ENCODE results near the gene CDC37.

The CDC37 gene

DNA sequence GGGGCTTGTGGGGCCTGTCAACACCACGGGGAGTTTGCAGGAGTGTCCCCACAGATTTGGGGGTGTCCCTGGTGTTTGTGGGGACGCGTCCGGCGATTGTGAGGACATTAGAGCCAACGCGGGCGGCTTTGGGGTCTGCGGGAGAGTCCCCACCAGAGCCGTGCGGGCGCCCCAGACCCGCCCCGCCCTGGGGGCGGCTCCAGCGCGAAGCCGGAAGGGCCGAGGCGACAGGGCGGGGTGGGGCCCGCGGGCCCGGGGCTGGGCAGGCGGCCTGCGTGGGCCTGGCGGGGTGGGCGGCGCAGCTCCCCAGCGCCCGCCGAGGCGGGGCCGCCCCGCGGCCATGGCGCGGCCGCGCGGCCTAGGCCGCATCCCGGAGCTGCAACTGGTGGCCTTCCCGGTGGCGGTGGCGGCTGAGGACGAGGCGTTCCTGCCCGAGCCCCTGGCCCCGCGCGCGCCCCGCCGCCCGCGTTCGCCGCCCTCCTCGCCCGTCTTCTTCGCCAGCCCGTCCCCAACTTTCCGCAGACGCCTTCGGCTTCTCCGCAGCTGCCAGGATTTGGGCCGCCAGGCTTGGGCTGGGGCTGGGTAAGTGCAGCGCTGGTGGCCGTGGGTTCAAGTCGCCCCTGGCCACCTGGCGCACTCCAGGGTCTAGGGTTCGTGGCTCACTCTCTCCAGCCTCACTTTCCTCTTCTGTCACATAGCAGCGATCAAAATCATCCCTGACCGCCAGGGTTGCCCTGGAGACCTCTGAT is 27.3 kb upstream of the CDC37 start:
- Histone ChIP-seq H3K36me3 (ENCODE audit: control insufficient read depth, low read depth, low read length) (no peaks in the 10 kb centered on the region), H3K9me3 (ENCODE audit: control insufficient read depth, low read depth, low read length) (no peaks in the 10 kb centered on the region), H3K27ac (ENCODE audit: low read length) (no peak overlapping the region), H3K4me3 (ENCODE audit: low read length) (no peak overlapping the region), H3K4me1 (ENCODE audit: control insufficient read depth, low read depth, low read length) (peaks cover 4% of the 10 kb centered on the region), H3K9ac (ENCODE audit: low read length) (no peak overlapping the region), H3K27me3 (ENCODE audit: control insufficient read depth, insufficient read depth, low read length) (peaks cover 79% of the 10 kb centered on the region)

DNA sequence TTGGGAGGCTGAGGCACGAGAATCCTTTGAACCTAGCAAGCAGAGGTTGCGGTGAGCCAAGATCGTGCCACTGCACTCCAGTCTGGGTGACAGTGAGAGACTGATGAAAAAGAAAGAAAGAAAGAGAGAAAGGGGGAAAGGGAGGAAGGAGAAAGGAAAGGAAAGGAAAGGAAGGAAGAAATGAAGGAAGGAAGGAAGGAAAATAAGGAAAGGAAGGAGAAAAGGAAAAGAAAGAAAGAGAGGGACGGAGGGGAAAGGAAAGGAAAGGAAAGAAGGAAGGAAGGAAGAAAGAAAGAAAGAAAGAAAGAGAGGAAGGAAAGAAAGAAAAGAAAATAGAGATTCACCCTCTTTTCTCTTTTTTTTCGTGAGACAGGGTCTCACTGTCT is 25.6 kb upstream of the CDC37 start:
- H3K4me1 ChIP-seq (ENCODE audit: control insufficient read depth, low read depth, low read length) = peaks cover 9% of the 10 kb centered on the region
- no peak overlapping the region for H3K27ac ChIP-seq (ENCODE audit: low read length)
- H3K27me3 ChIP-seq (ENCODE audit: control insufficient read depth, insufficient read depth, low read length) = peaks cover 96% of the 10 kb centered on the region
- H3K9ac ChIP-seq (ENCODE audit: low read length) = no peak overlapping the region
- no peaks in the 10 kb centered on the region for H3K9me3 ChIP-seq (ENCODE audit: control insufficient read depth, low read depth, low read length)
- no peak overlapping the region for H3K4me3 ChIP-seq (ENCODE audit: low read length)
- H3K36me3 ChIP-seq (ENCODE audit: control insufficient read depth, low read depth, low read length) = no peaks in the 10 kb centered on the region

- Histone ChIP-seq H3K9me3 (ENCODE audit: control insufficient read depth, low read depth, low read length) (no peaks in the 10 kb centered on the region), H3K4me3 (ENCODE audit: low read length) (no peak overlapping the region), H3K27ac (ENCODE audit: low read length) (no peak overlapping the region), H3K27me3 (ENCODE audit: control insufficient read depth, insufficient read depth, low read length) (peaks cover 98% of the 10 kb centered on the region), H3K36me3 (ENCODE audit: control insufficient read depth, low read depth, low read length) (no peaks in the 10 kb centered on the region), H3K4me1 (ENCODE audit: control insufficient read depth, low read depth, low read length) (peaks cover 4% of the 10 kb centered on the region), H3K9ac (ENCODE audit: low read length) (no peak overlapping the region)
These were observed 23.8 kb upstream of the CDC37 start for GRCh38 chr19:10427169-10427568.

DNA sequence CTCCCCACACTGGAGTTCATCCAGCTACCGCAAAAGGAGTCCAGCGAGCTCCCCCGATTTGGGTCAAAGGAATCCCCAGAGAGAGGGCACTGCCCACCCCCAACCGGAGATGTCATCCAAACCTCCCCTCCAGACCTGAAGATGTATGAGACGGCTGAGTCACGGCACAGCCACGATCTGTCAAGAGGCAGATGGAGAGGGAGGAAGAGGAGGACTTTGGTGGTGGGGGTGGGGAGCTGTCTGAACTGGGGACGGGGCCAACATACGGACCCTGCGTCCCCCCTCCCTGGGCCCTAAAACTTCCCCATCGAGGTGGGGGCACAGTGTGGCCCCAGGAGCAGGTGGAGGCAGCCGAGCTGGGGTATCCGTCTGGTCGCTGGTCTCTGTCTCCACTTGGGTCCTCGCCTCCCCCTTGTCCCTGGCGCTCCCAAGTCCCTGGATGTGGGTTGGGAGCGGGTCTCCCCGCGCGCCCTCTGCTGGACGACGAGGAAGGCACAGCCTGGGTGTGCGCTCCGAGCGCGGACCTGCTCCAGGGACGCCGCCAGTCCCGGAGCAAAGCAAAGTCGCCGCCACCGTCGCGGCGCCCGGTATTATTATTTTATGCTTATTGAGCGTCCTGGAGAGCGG is 20.8 kb upstream of the CDC37 start:
- Histone ChIP-seq H3K9ac (ENCODE audit: low read length) (no peak overlapping the region), H3K27ac (ENCODE audit: low read length) (no peak overlapping the region), H3K4me3 (ENCODE audit: low read length) (peak overlapping the region; percentile 33), H3K4me1 (ENCODE audit: control insufficient read depth, low read depth, low read length) (peaks cover 4% of the 10 kb centered on the region), H3K27me3 (ENCODE audit: control insufficient read depth, insufficient read depth, low read length) (peaks cover 98% of the 10 kb centered on the region), H3K36me3 (ENCODE audit: control insufficient read depth, low read depth, low read length) (no peaks in the 10 kb centered on the region), H3K9me3 (ENCODE audit: control insufficient read depth, low read depth, low read length) (no peaks in the 10 kb centered on the region)

GRCh38 chr19:10422846-10423245 is 19.5 kb upstream of the CDC37 start:
- no peak overlapping the region for H3K9ac ChIP-seq (ENCODE audit: low read length)
- H3K9me3 ChIP-seq (ENCODE audit: control insufficient read depth, low read depth, low read length) = no peaks in the 10 kb centered on the region
- H3K36me3 ChIP-seq (ENCODE audit: control insufficient read depth, low read depth, low read length) = no peaks in the 10 kb centered on the region
- peaks cover 98% of the 10 kb centered on the region for H3K27me3 ChIP-seq (ENCODE audit: control insufficient read depth, insufficient read depth, low read length)
- H3K4me1 ChIP-seq (ENCODE audit: control insufficient read depth, low read depth, low read length) = peaks cover 10% of the 10 kb centered on the region
- no peak overlapping the region for H3K4me3 ChIP-seq (ENCODE audit: low read length)
- H3K27ac ChIP-seq (ENCODE audit: low read length) = no peak overlapping the region

DNA sequence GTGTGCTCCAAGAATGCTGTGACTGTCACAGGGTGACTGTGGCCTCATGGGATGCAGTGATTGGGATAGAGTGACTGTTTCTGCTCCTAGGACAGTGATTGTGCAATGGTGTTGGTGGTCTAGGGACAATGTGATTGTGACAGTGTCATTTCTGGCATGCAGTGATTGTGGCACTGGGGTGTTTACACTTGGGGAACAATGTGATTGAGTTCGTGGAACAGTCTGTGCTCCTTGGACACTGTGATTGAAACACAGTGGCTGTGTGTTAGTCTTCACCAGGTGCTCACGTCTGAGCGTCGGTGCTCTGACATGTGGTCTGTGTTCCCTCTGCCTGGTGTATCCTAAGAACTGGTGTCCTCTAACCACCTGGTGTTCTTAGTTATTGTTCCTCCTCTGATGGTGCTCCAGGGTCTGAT is 18.7 kb upstream of the CDC37 start:
- H3K9ac ChIP-seq (ENCODE audit: low read length) = no peak overlapping the region
- peaks cover 13% of the 10 kb centered on the region for H3K4me1 ChIP-seq (ENCODE audit: control insufficient read depth, low read depth, low read length)
- H3K27ac ChIP-seq (ENCODE audit: low read length) = no peak overlapping the region
- H3K27me3 ChIP-seq (ENCODE audit: control insufficient read depth, insufficient read depth, low read length) = peaks cover 98% of the 10 kb centered on the region
- no peaks in the 10 kb centered on the region for H3K9me3 ChIP-seq (ENCODE audit: control insufficient read depth, low read depth, low read length)
- H3K36me3 ChIP-seq (ENCODE audit: control insufficient read depth, low read depth, low read length) = no peaks in the 10 kb centered on the region
- H3K4me3 ChIP-seq (ENCODE audit: low read length) = no peak overlapping the region

- Histone ChIP-seq H3K36me3 (ENCODE audit: control insufficient read depth, low read depth, low read length) (no peaks in the 10 kb centered on the region), H3K9me3 (ENCODE audit: control insufficient read depth, low read depth, low read length) (no peaks in the 10 kb centered on the region), H3K9ac (ENCODE audit: low read length) (no peak overlapping the region), H3K4me3 (ENCODE audit: low read length) (no peak overlapping the region), H3K27ac (ENCODE audit: low read length) (no peak overlapping the region), H3K27me3 (ENCODE audit: control insufficient read depth, insufficient read depth, low read length) (peaks cover 96% of the 10 kb centered on the region), H3K4me1 (ENCODE audit: control insufficient read depth, low read depth, low read length) (peaks cover 13% of the 10 kb centered on the region)
These were observed 18.1 kb upstream of the CDC37 start for GRCh38 chr19:10421240-10422045.

GRCh38 chr19:10420444-10421239 is 17.3 kb upstream of the CDC37 start, which contains the start of gene PDE4A:
Gene PDE4A (plus strand): TSS chr19:10420538. CDS start chr19:10420765, 227 bp downstream.
- Histone ChIP-seq H3K9ac (ENCODE audit: low read length) (no peak within 1 kb of the TSS), H3K27ac (ENCODE audit: low read length) (no peak within 1 kb of the TSS), H3K36me3 (ENCODE audit: control insufficient read depth, low read depth, low read length) (no peaks in the 10 kb centered on the region), H3K4me3 (ENCODE audit: low read length) (peak within 1 kb of the TSS; percentile 45), H3K4me1 (ENCODE audit: control insufficient read depth, low read depth, low read length) (peaks cover 13% of the 10 kb centered on the region), H3K9me3 (ENCODE audit: control insufficient read depth, low read depth, low read length) (no peaks in the 10 kb centered on the region), H3K27me3 (ENCODE audit: control insufficient read depth, insufficient read depth, low read length) (peaks cover 96% of the 10 kb centered on the region)

- H3K36me3 ChIP-seq (ENCODE audit: control insufficient read depth, low read depth, low read length) = no peaks in the 10 kb centered on the region
- peak overlapping the region; percentile 41 for H3K4me3 ChIP-seq (ENCODE audit: low read length)
- peaks cover 13% of the 10 kb centered on the region for H3K4me1 ChIP-seq (ENCODE audit: control insufficient read depth, low read depth, low read length)
- no peak overlapping the region for H3K27ac ChIP-seq (ENCODE audit: low read length)
- H3K9ac ChIP-seq (ENCODE audit: low read length) = no peak overlapping the region
- H3K27me3 ChIP-seq (ENCODE audit: control insufficient read depth, insufficient read depth, low read length) = peaks cover 96% of the 10 kb centered on the region
- H3K9me3 ChIP-seq (ENCODE audit: control insufficient read depth, low read depth, low read length) = no peaks in the 10 kb centered on the region
These were observed 16.5 kb upstream of the CDC37 start for GRCh38 chr19:10419646-10420443.

DNA sequence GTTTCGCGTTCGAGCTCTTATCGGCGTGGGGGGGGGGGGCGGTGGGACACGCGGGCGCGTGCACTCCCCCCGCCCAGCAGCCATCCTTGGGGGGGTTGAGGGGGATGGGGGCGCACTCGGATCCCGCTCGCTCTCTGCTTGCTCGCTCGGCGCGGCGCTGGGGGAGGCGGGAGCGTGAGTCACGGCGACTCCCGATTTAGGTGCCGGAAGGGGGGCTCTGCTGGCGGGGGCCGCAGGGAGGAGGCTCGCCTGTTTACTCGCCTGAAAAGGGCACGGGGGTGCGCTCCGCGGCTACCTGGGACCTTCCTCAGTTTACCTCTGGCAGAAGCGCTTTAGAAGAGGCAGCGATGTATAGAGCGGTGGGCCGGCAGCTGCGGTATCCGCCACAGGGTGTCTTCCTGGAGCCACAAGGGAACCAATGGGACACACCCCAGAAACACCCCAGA is 15.9 kb upstream of the CDC37 start:
- H3K9me3 ChIP-seq (ENCODE audit: control insufficient read depth, low read depth, low read length) = no peaks in the 10 kb centered on the region
- no peaks in the 10 kb centered on the region for H3K36me3 ChIP-seq (ENCODE audit: control insufficient read depth, low read depth, low read length)
- H3K27ac ChIP-seq (ENCODE audit: low read length) = no peak overlapping the region
- H3K4me3 ChIP-seq (ENCODE audit: low read length) = peak overlapping the region; percentile 41
- peaks cover 91% of the 10 kb centered on the region for H3K27me3 ChIP-seq (ENCODE audit: control insufficient read depth, insufficient read depth, low read length)
- H3K9ac ChIP-seq (ENCODE audit: low read length) = no peak overlapping the region
- H3K4me1 ChIP-seq (ENCODE audit: control insufficient read depth, low read depth, low read length) = peaks cover 8% of the 10 kb centered on the region
